GM18909 (cell line): ENCODE data around the gene MCL1.

Source experiments
- ATAC-seq: cut with Tn5 transposase; IDR thresholded peaks from one replicate; pipeline ENCODE4 v1.9.1; 2021; ENCODE audit warnings: mild to moderate bottlenecking; ENCODE audit not compliant: unreplicated experiment, poor library complexity

Gene MCL1

DNA sequence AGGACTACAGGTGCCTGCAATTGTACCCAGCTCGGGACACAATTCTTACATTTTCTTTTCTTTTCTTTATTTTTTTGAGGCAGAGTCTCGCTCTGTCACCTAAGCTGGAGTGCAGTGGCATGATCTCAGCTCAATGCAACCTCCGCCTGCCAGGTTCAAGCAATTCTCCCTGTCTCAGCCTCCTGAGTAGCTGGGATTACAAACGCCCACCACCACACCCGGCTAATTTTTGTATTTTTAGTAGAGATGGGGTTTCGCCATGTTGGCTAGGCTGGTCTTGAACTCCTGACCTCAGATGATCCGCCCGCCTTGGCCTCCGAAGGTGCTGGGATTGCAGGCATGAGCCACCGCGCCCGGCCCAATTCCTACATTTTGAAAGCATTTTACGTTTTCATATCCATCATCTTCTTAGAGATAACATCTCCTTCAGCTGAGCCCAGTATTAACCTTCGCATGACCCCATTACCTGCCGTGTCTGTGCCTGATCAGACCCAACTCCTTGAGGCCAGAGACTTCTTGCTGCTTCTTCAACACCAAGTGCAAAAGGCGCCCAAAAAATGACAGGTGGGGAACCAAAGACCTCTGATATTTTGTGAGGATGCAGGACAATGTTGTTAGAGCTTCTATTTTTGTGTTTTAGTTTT, 33.0 kb downstream of the MCL1 start:
- no peak for ATAC-seq

GRCh38 chr1:150545486-150546032, 33.9 kb downstream of the MCL1 start:
- ATAC-seq = no peak

DNA sequence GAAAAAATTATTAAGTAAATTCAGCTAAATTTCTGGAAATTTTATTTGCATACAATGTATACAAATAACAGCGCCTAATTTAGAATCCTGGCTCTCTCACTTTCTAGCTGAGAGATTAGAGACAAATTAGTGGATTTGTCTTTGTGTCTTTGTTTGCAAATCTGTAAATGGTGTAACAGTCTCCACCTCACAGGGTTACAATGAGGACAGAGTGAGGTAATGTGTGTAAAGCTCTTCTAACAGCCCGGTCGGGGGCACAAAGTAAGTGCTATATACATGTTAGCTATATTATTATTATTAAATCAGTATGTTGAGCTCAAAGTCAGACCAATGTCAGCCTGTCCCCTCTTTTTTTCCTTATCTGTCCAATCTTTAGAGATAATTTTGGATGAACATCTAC, 35.2 kb downstream of the MCL1 start:
- no peak for ATAC-seq

DNA sequence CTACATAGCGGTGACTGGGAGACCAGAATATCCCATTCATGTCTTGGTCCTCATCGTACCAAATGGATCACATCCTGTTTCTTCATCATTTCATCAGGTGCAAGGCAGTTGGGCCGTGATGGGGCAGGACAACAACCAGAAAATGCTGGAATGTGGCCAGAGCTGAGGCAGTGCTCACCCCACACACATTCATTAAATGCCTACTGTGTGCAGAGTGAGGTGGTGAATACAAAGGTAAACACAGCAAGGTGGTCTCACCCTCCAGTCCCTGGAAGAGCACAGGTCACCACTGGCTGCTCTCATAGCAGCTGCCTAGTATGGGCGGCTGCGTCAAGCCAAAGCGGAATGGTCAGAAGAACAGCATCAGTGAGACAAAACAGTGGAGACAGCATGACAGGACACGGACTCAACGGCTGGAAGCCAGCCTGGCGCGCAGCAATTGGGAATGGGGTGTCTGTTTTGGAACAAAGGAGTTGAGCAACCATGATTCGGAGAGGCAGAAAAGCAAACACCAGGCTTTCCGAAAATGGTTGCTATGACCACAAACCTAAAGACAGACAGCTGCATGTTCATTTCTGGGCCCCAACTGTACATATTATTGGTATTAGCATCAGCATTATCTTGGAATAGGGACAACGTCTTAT, 35.8 kb downstream of the MCL1 start:
- no peak for ATAC-seq

DNA sequence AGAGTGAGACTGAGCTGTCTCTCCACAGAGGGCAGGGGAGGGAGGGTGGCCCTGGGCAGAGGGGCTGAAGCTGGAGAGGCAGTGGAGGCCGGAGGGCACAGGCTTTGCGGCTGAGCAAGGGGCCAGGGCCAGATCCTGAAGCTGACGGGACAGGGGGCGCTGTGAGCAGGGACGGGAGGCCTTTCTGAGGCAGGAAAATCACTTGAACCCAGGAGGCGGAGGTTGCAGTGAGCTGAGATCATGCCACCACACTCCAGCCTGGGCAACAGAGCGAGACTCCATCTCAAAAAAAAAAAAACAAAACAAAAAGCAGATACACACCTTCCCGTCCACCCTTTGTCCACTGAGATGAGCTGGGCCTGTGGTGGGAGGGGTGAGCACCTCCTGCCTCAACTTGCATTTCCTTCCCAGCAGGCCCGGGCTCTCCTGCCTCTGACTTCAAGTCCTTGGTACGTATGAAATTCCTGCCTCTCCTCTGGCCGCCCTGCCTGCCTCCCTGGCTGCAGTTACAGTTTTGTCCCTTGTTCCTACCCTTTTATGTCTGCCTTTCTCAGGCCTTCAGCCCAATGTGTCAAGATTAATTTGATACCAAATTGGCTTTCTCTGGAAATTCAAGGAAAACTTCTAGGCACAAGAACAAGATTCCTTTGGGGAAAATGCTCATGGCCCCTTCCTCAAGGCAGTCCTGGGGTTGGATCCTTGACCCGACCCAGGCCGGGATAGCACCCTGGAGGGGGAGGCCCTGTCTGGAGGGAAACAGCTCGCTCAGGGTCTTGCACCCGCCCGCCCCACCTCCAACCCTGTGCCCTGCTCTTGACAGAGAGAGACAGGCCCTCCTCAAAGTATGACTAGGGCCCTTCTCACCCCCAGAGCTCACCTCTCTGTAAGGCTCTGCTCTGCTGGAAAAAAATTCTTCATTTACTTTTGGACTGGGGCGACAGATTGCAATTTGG, 41.4 kb downstream of the MCL1 start:
- ATAC-seq = no peak

DNA sequence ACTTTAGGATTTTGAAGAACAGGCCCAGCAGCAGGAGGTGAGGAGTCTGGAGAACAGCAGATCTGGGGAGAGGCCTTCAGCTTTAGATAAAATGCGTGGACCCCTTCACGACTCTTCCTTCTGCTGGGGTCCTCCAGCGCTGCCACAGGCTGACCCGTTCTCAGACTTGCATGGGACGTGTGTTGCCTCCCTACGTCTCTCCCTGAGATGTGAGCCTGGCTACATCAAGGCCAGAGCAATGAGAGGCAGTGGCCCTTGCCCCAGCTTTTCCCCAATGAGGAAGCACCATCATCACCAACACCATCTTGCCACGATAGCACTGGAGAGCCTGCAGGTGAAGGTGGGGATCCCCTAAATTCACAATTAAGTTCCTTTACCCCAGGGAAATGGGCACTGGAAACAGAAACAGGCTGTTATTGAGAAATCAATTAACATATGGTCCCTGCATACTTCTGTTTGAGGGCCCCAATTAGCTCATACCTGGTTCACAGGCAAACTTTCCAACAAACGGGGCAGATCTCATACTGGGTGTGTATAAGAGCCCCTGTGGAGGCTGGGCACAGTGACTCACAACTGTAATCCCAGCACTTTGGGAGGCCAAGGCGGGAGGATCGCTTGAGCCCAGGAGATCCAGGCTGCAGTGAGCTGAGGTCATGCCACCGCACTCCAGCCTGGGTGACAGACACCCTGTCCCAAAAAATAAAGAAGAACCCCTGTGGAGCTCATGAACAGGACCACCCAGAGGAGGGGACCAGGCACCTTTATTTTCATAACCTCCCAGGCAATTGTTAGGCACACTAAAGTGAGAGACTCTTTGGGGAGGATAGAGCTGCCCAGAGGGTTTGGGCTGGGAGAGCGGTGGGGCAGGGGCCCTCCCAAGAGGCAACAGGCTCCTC, 42.3 kb downstream of the MCL1 start:
- ATAC-seq = no peak

DNA sequence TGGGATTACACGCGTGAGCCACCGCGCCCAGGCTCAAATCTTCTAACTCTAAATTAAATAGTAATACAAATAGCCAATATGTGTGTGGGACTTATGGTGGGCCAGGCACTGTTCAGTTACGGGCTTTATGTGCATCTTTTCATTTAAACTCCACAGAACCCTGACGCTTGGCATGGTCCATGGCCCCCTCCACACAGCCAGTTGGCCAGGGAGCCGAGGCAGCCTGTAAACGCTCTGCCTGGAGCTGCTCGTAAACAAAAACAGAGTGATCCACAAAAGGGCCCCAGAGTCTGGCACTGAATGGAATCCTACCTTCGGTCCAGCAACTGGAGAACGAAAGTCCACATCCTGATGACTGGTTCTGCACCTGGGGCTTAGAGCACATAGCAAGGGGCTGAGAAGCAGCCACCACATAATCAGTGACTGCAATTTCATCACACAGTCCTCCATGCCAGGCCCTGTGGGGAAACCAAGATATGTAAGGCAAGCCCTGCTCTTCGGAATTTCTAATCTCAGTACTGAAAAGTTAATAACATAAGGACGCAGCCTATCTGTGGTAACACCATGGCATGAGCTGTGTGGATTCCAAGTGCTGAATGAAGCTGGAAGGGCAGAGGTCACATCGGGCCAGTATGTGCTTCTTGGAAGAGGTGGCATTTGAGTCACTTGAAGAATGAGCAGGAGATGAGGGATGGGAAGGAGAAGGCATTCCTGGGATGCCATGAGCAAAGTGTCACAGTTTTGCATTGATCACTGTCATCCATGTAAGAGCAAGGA, 43.7 kb downstream of the MCL1 start:
- no peak for ATAC-seq

- ATAC-seq = no peak
Observed at GRCh38 chr1:150534002-150534401, 45.4 kb downstream of the MCL1 start.

GRCh38 chr1:150532860-150533259, 46.5 kb downstream of the MCL1 start:
- no peak for ATAC-seq

DNA sequence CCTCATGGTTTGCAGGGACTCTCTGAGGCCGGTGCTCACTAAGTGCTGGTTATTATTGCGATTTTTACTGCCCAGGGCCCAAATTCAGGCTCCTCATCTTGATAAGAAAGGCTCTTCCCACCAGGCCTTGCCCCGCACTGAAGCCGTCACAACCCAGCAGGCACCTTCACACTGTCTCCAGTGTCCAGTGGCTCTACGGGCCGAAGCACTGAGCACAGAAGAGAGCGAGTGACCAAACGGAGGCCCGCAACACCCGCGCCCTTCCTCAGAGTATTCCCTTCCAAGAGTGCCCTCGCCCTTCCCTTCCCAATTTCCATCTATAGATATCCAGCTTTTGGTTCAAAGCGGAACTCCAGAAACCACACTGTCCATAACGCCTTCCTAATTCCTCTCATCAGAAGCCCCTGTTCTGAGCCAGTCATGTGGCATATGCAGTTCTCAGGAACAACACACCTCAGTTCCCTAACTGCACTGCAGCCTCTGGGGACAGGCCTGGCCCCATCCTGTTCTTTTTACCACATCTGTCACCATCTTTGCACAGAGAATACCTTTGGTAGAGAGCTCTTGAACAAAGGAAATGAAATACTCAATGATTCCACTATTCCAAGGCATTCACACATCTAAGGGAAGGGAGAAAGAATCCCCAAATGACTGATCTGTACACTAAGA, 48.8 kb downstream of the MCL1 start:
- no peak for ATAC-seq

DNA sequence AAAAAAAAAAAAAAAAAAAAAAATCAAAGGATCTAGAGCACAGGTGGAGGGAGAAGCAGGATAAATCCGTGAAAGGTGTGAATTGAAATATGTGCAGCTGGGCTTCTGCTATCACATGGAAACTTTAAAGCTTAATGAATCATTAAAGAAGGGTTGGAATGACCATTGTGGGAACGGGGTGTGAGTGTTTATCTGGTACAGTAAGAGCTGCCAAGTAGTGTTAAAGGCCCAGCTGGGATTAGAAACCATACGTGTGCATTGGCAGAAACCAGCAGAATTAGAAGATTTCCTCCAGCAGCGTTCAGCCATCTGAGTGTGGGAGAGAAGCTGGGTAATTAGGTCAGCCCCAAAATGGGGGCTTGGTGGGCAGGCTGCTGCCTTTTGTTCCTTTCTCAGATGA, 50.4 kb downstream of the MCL1 start:
- ATAC-seq = no peak

DNA sequence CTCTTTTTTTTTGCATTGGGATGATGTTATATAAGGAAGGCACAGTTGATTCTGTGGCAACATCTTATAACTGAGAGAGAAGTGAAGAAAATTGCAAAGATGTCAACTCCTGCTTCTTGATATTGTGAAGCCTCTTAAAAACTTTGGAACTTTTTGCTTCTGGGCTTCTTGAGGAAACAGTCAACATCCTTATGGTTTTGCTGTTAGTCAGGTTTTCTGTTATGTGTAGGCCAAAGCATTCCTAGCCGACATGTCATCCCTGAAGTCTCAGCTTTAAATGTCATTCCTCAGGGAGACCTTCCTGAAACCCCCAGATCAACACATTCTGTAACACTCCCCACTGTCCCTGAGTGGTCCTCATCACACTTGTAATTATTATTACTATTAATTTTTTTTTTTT, 51.2 kb downstream of the MCL1 start:
- no peak for ATAC-seq

DNA sequence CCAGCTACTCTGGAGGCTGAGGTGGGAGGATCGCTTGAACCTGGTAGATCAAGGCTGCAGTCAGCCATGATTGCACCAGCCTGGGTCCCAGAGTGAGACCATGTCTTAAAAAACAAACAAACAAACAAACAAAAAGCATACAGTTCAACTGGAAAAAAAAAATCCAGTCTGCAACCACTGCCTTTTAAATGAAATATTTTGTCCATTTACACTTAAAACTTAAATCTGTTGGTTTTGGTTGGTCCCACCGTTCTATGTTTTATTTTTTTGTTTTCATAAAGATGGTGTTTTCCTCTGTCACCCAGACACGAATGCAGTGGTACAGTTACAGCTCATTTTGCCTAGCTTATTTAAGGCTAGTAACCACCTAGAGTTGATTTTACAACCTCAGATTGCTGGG, 54.1 kb downstream of the MCL1 start:
- no peak for ATAC-seq
